ENCODE results near the gene ZCCHC3. TPM values are rescaled to one million over a fixed set of nuclear protein-coding genes. Genes with fewer than 3 reads are reported as not detected.

ZCCHC3 gene
- total RNA-seq, 1 experiment from 2014 or later: 43.6 TPM

- TF ChIP-seq TCF7 (CRISPR knock-in tag; IDR thresholded peaks at IDR 0.05; ENCODE audit: low read depth) (peak; percentile 84; the same call in 1 of the 2 replicates), ATF1 (CRISPR knock-in tag; IDR thresholded peaks at IDR 0.05) (no peak), SP1 (CRISPR knock-in tag; conservative IDR thresholded peaks at IDR 0.05) (peak; percentile 99), ATF2 (CRISPR knock-in tag; IDR thresholded peaks at IDR 0.05; ENCODE audit: borderline replicate concordance, low read depth) (0 out of 2 replicates have a peak, but pooled peaks have one; percentile 47), ZBTB21 (CRISPR knock-in tag; IDR thresholded peaks at IDR 0.05; ENCODE audit: borderline replicate concordance) (no peak), ZNF281 (CRISPR knock-in tag; IDR thresholded peaks at IDR 0.05) (peak; percentile 65; the same call in 1 of the 2 replicates), OVOL2 (CRISPR knock-in tag; IDR thresholded peaks at IDR 0.05; ENCODE audit: borderline replicate concordance) (no peak), E2F4 (CRISPR knock-in tag; IDR thresholded peaks at IDR 0.05; ENCODE audit: borderline replicate concordance, low read depth) (peak; percentile 77), NFE2L1 (CRISPR knock-in tag; IDR thresholded peaks at IDR 0.05) (peak; percentile 91), PRRX2 (CRISPR knock-in tag; IDR thresholded peaks at IDR 0.05) (no peak), ZBTB43 (CRISPR knock-in tag; IDR thresholded peaks at IDR 0.05) (peak; percentile 94), FOXP4 (CRISPR knock-in tag; IDR thresholded peaks at IDR 0.05) (peak; percentile 94), PRDM15 (CRISPR knock-in tag; IDR thresholded peaks at IDR 0.05) (peak; percentile 60; the same call in 1 of the 2 replicates), ZNF396 (CRISPR knock-in tag; IDR thresholded peaks at IDR 0.05; ENCODE audit: borderline replicate concordance) (no peak), SOX15 (CRISPR knock-in tag; IDR thresholded peaks at IDR 0.05) (no peak), NR2C2 (CRISPR knock-in tag; IDR thresholded peaks at IDR 0.05) (no peak), ZNF219 (CRISPR knock-in tag; IDR thresholded peaks at IDR 0.05; ENCODE audit: borderline replicate concordance) (peak; percentile 78; the same call in 1 of the 2 replicates), ZNF423 (CRISPR knock-in tag; IDR thresholded peaks at IDR 0.05) (no peak), CBFB (CRISPR knock-in tag; IDR thresholded peaks at IDR 0.05; ENCODE audit: low read depth) (no peak), ZSCAN18 (CRISPR knock-in tag; IDR thresholded peaks at IDR 0.05) (no peak), IRF2 (CRISPR knock-in tag; IDR thresholded peaks at IDR 0.05; ENCODE audit: borderline replicate concordance, low read depth) (no peak), ERG (CRISPR knock-in tag; IDR thresholded peaks at IDR 0.05) (no peak)
Measured at GRCh38 chr20:324177-325044, 27.0 kb downstream of the ZCCHC3 start (continued).

All from WTC11 (cell line).